Osteoblast (primary cell): ENCODE measurements around the gene SLC25A51. TPM values are rescaled to one million over a fixed set of nuclear protein-coding genes. Genes with fewer than 3 reads are reported as not detected.

Experiments
- DNase-seq: peaks from one replicate; pipeline ENCODE4 v3.0.0; 2011; ENCODE audit warnings: low spot score, mixed read lengths; ENCODE audit not compliant: insufficient read length; ENCODE audit errors: missing footprints
- H2AFZ ChIP-seq: 2 replicates; pipeline ENCODE4 v1.6.0; 2011; ENCODE audit warnings: mild to moderate bottlenecking, low read length
- H3K27ac ChIP-seq: 2 replicates; pipeline ENCODE4 v1.5.1; 2011; ENCODE audit warnings: mild to moderate bottlenecking, low read depth, low read length, moderate library complexity
- H3K27me3 ChIP-seq: 2 replicates; pipeline ENCODE4 v1.6.0; 2012; ENCODE audit warnings: mild to moderate bottlenecking, control low read depth, inconsistent platforms, low read length, moderate library complexity; ENCODE audit not compliant: insufficient read depth
- H3K36me3 ChIP-seq: 2 replicates; pipeline ENCODE4 v1.5.1; 2011; ENCODE audit warnings: mild to moderate bottlenecking, low read length, control low read depth, moderate library complexity; ENCODE audit not compliant: insufficient read depth
- H3K4me1 ChIP-seq: 2 replicates; pipeline ENCODE4 v1.5.1; 2011; ENCODE audit warnings: mild to moderate bottlenecking, low read length, control low read depth, moderate library complexity; ENCODE audit not compliant: insufficient read depth
- H3K4me2 ChIP-seq: 2 replicates; pipeline ENCODE4 v1.6.0; 2011; ENCODE audit warnings: mild to moderate bottlenecking, low read length; ENCODE audit not compliant: insufficient read depth
- H3K4me3 ChIP-seq: fragments of 200-600 bp; sonication (generic); 3 replicates; pipeline ENCODE4 v1.5.1; 2012; ENCODE audit warnings: mild to moderate bottlenecking, low read length, inconsistent platforms; ENCODE audit not compliant: insufficient read depth
- H3K79me2 ChIP-seq: 2 replicates; pipeline ENCODE4 v1.6.0; 2012; ENCODE audit warnings: mild to moderate bottlenecking, low read length, control low read depth, inconsistent platforms; ENCODE audit not compliant: insufficient read depth
- H3K9me3 ChIP-seq: 2 replicates; pipeline ENCODE4 v1.5.1; 2011; ENCODE audit warnings: low read depth, low read length, control low read depth
- H4K20me1 ChIP-seq: 2 replicates; pipeline ENCODE4 v1.6.0; 2012; ENCODE audit warnings: mild to moderate bottlenecking, low read length, control low read depth; ENCODE audit not compliant: insufficient read depth
- CTCF ChIP-seq: IDR thresholded peaks from 2 replicates; pipeline ENCODE4 v1.5.1; 2011; ENCODE audit warnings: mild to moderate bottlenecking, low read depth, low read length, moderate library complexity; ENCODE audit errors: extremely low read depth
- total RNA-seq: library from RNA; depleted of rRNA; stranded (reverse); fragments of >200 nt; gene quantifications from 2 replicates; pipeline ENCODE4 v1.2.3, GENCODE V29; 2012

SLC25A51 gene
- total RNA-seq, 1 donor, result 119 TPM

DNA sequence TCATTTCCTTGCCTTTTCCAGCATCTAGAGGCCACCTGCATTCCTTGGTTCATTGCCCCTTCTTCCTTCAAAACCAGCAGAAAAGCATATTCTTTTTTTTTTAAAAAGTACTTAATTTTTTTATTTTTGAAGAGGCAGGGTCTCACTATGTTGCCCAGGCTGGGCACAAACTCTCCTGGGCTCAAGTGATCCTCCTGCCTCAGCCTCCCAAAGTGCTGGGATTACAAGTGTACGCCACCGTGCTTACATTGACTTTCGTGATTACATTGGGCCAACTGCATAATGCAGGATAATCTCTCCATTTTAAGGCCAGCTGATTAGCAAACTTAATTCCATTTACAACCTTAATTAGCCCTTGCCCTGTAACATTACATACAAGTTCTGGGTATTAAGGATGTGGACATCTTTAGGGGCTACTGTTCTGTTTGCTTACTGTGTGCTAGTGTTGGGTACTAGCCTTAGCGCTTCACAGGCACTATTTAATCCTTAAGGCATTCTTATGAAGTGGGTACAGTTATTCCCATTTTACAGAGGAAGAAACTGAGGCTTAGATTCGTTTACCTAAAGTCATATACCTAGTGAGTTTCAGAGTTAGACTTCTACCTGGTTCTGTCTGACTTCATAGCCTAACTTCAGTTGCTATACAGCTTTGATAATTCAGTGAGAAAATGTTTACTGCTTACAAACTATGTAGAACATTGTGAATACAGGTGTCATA is 33.7 kb downstream of the SLC25A51 start:
- no peak for TF ChIP-seq CTCF
- Histone ChIP-seq H3K79me2 (no peaks in the 10 kb centered on the region), H3K4me2 (no peak overlapping the region), H2AFZ (no peak overlapping the region), H3K9me3 (no peaks in the 10 kb centered on the region), H3K27me3 (no peaks in the 10 kb centered on the region), H3K27ac (no peak overlapping the region), H4K20me1 (no peaks in the 10 kb centered on the region), H3K4me1 (no peaks in the 10 kb centered on the region), H3K36me3 (peaks cover 20% of the 10 kb centered on the region), H3K4me3 (no peak overlapping the region)
- DNase-seq, result no peak

DNA sequence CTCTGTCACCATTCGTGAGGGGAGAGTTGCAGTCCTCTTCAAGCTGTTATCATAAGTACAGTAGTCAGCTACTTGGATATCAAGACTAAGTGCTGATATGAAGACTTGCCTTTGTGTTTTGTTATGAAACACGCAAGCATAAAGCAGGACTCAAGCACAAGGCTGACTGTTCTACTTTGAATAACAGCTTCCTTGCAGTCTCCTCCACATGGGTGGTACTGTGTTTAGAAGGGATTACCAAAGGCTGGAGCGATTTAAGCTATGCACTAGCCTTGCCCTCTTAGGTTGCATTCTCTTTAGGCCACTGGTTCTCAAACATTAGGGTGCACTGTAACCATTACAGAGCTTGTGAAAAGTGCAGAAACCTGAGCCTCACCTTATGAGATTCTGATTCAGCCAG is 41.4 kb downstream of the SLC25A51 start:
- Histone ChIP-seq H3K36me3 (peaks cover 45% of the 10 kb centered on the region), H3K4me2 (no peak overlapping the region), H4K20me1 (no peaks in the 10 kb centered on the region), H3K9me3 (no peaks in the 10 kb centered on the region), H3K79me2 (no peaks in the 10 kb centered on the region), H3K27ac (no peak overlapping the region), H3K27me3 (no peaks in the 10 kb centered on the region), H3K4me1 (no peaks in the 10 kb centered on the region), H2AFZ (no peak overlapping the region), H3K4me3 (no peak overlapping the region)
- no peak for TF ChIP-seq CTCF
- DNase-seq, result no peak

GRCh38 chr9:37859043-37859442 is 44.9 kb downstream of the SLC25A51 start:
- DNase-seq, result no peak
- peaks cover 36% of the 10 kb centered on the region for H3K36me3 ChIP-seq
- no peaks in the 10 kb centered on the region for H3K27me3 ChIP-seq
- peak; percentile 30 for TF ChIP-seq CTCF
- no peaks in the 10 kb centered on the region for H3K9me3 ChIP-seq
- H3K4me3 ChIP-seq, result no peak overlapping the region
- no peaks in the 10 kb centered on the region for H3K79me2 ChIP-seq
- no peak overlapping the region for H2AFZ ChIP-seq
- no peaks in the 10 kb centered on the region for H3K4me1 ChIP-seq
- no peak overlapping the region for H3K27ac ChIP-seq
- no peak overlapping the region for H3K4me2 ChIP-seq
- no peaks in the 10 kb centered on the region for H4K20me1 ChIP-seq

DNA sequence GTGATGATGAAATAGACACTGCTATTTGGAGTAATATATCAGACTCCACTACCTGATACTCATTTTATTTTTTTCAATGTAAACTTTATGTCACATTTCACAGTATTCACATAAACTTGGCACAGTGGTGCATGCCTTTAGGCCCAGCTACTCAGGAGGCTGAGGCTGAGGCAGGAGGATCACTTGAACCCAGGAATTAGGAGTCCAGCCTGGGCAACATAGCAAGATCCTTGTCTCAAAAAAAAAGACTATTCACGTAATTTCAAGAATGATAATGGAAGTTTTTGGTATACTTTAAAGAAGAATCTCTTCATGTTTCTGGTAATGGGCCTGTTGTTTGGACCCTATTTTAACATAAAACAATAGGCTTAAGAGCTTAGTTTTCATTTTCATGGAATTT is 47.4 kb downstream of the SLC25A51 start:
- H3K4me3 ChIP-seq, result no peak overlapping the region
- no peak overlapping the region for H3K27ac ChIP-seq
- TF ChIP-seq CTCF, result no peak
- H2AFZ ChIP-seq, result no peak overlapping the region
- no peaks in the 10 kb centered on the region for H3K4me1 ChIP-seq
- no peak overlapping the region for H3K4me2 ChIP-seq
- H3K36me3 ChIP-seq, result peaks cover 24% of the 10 kb centered on the region
- DNase-seq, result no peak
- H3K9me3 ChIP-seq, result no peaks in the 10 kb centered on the region
- no peaks in the 10 kb centered on the region for H3K79me2 ChIP-seq
- no peaks in the 10 kb centered on the region for H3K27me3 ChIP-seq
- no peaks in the 10 kb centered on the region for H4K20me1 ChIP-seq
